ENCODE results near the gene CNTRL.

CNTRL gene

DNA sequence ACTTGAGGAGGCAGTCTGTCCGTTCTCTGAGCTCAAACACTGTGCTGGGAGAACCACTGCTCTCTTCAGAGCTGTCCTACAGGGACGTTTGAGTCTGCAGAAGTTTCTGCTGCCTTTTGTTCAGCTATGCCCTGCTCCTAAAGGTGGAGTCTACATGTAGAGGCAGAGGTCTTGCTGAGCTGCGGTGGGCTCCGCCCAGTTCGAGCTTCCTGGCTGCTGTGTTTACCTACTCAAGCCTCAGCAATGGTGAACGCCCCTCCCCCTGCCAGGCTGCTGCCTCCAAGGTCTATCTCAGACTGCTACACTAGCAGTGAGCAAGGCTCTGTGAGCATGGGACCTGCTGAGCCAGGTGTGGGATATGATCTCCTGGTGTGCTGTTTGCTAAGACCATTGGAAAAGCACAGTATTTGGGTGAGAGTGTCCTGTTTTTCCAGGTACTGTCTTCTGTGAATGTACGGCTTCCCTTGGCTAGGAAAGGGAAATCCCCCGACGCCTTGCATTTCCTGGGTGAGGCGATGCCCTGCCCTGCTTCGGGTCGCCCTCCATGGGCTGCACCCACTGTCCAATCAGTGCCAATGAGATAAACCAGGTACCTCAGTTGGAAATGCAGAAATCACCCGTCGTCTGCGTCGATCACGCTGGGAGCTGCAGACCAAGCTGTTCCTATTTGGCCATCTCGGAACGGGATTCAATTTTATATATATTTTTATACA lies 58.5 kb downstream of the CNTRL start:
- Histone ChIP-seq H4K20me1 (ENCODE audit: insufficient read depth, low read length) (no peaks in the 10 kb centered on the region), H3K9ac (ENCODE audit: low read length) (no peak overlapping the region), H3K4me2 (ENCODE audit: low read length) (no peak overlapping the region), H3K27me3 (ENCODE audit: insufficient read depth, low read length) (no peaks in the 10 kb centered on the region), H3K36me3 (ENCODE audit: insufficient read depth, low read length) (peaks cover 57% of the 10 kb centered on the region), H3K27ac (ENCODE audit: low read depth, low read length, poor library complexity, severe bottlenecking) (no peak overlapping the region), H2AFZ (ENCODE audit: low read length) (no peak overlapping the region), H3K4me3 (ENCODE audit: low read depth, low read length, poor library complexity, severe bottlenecking) (no peak overlapping the region), H3K79me2 (ENCODE audit: insufficient read depth, low read length) (0 out of 2 replicates have a peak, but pooled peaks cover 3% of the 10 kb centered on the region), H3K9me3 (ENCODE audit: low read length) (no peaks in the 10 kb centered on the region), H3K9me2 (ENCODE audit: low read depth, low read length) (no peaks in the 10 kb centered on the region), H3K4me1 (ENCODE audit: insufficient read depth, low read length, severe bottlenecking) (peaks cover 7% of the 10 kb centered on the region), H3F3A (ENCODE audit: insufficient read depth, low read length) (no peaks in the 10 kb centered on the region)
- TF ChIP-seq EZH2 (IDR thresholded peaks at IDR 0.05; ENCODE audit: borderline replicate concordance, low read length), result no peak
- TF ChIP-seq, protein P1, sequence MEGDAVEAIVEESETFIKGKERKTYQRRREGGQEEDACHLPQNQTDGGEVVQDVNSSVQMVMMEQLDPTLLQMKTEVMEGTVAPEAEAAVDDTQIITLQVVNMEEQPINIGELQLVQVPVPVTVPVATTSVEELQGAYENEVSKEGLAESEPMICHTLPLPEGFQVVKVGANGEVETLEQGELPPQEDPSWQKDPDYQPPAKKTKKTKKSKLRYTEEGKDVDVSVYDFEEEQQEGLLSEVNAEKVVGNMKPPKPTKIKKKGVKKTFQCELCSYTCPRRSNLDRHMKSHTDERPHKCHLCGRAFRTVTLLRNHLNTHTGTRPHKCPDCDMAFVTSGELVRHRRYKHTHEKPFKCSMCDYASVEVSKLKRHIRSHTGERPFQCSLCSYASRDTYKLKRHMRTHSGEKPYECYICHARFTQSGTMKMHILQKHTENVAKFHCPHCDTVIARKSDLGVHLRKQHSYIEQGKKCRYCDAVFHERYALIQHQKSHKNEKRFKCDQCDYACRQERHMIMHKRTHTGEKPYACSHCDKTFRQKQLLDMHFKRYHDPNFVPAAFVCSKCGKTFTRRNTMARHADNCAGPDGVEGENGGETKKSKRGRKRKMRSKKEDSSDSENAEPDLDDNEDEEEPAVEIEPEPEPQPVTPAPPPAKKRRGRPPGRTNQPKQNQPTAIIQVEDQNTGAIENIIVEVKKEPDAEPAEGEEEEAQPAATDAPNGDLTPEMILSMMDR (IDR thresholded peaks at IDR 0.05; ENCODE audit: low read length), result no peak

DNA sequence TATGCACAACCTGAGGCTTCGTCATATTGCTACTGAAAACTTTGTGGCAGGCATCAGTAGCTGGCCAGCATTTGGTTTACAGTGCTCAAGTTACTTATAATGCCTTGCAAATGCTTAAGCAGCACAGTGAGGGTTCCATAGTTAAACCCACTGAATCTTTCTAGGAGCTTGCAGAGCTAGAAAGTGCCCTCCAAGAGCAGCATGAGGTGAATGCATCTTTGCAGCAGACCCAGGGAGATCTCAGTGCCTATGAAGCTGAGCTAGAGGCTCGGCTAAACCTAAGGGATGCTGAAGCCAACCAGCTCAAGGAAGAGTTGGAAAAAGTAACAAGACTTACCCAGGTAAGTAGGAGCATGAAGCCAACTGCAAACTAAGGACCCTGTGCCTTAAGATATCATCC lies 60.9 kb downstream of the CNTRL start:
- Histone ChIP-seq H3K27me3 (ENCODE audit: insufficient read depth, low read length) (no peaks in the 10 kb centered on the region), H3K79me2 (ENCODE audit: insufficient read depth, low read length) (0 out of 2 replicates have a peak, but pooled peaks cover 3% of the 10 kb centered on the region), H3K27ac (ENCODE audit: low read depth, low read length, poor library complexity, severe bottlenecking) (no peak overlapping the region), H2AFZ (ENCODE audit: low read length) (no peak overlapping the region), H3K36me3 (ENCODE audit: insufficient read depth, low read length) (peaks cover 80% of the 10 kb centered on the region), H3K9ac (ENCODE audit: low read length) (no peak overlapping the region), H3K4me3 (ENCODE audit: low read depth, low read length, poor library complexity, severe bottlenecking) (no peak overlapping the region), H3K4me1 (ENCODE audit: insufficient read depth, low read length, severe bottlenecking) (peaks cover 7% of the 10 kb centered on the region), H4K20me1 (ENCODE audit: insufficient read depth, low read length) (no peaks in the 10 kb centered on the region), H3K4me2 (ENCODE audit: low read length) (no peak overlapping the region), H3F3A (ENCODE audit: insufficient read depth, low read length) (no peaks in the 10 kb centered on the region), H3K9me2 (ENCODE audit: low read depth, low read length) (no peaks in the 10 kb centered on the region), H3K9me3 (ENCODE audit: low read length) (no peaks in the 10 kb centered on the region)
- TF ChIP-seq, protein P1 (IDR thresholded peaks at IDR 0.05; ENCODE audit: low read length), result no peak
- no peak for TF ChIP-seq EZH2 (IDR thresholded peaks at IDR 0.05; ENCODE audit: borderline replicate concordance, low read length)

DNA sequence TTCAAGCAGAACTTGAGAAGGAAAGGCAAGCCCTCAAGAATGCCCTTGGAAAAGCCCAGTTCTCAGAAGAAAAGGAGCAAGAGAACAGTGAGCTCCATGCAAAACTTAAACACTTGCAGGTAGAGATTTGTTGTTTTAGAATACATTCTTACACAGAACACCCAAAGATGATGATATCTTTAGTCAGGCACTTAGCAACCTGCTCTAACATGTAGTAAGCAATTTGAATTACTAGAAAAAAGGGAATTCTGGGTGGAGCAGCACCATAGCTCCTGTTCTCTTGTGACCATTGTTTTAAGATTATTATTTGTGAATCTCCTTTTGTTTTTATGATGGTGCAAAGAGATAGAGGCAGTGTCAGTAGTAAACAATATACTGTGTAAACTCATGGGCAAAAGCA lies 63.8 kb downstream of the CNTRL start:
- Histone ChIP-seq H3K27me3 (ENCODE audit: insufficient read depth, low read length) (no peaks in the 10 kb centered on the region), H3K9me3 (ENCODE audit: low read length) (no peaks in the 10 kb centered on the region), H3K9ac (ENCODE audit: low read length) (no peak overlapping the region), H3K9me2 (ENCODE audit: low read depth, low read length) (no peaks in the 10 kb centered on the region), H3K4me1 (ENCODE audit: insufficient read depth, low read length, severe bottlenecking) (no peaks in the 10 kb centered on the region), H2AFZ (ENCODE audit: low read length) (no peak overlapping the region), H3K27ac (ENCODE audit: low read depth, low read length, poor library complexity, severe bottlenecking) (no peak overlapping the region), H3K36me3 (ENCODE audit: insufficient read depth, low read length) (peaks cover 97% of the 10 kb centered on the region), H3K4me3 (ENCODE audit: low read depth, low read length, poor library complexity, severe bottlenecking) (no peak overlapping the region), H3K79me2 (ENCODE audit: insufficient read depth, low read length) (0 out of 2 replicates have a peak, but pooled peaks cover 3% of the 10 kb centered on the region), H3F3A (ENCODE audit: insufficient read depth, low read length) (no peaks in the 10 kb centered on the region), H4K20me1 (ENCODE audit: insufficient read depth, low read length) (no peaks in the 10 kb centered on the region), H3K4me2 (ENCODE audit: low read length) (no peak overlapping the region)
- TF ChIP-seq, protein P1 (IDR thresholded peaks at IDR 0.05; ENCODE audit: low read length), result no peak
- TF ChIP-seq EZH2 (IDR thresholded peaks at IDR 0.05; ENCODE audit: borderline replicate concordance, low read length), result no peak

All from OCI-LY1 (cell line).